Neural progenitor cell (in vitro differentiated cells): Measurements from ENCODE around the gene ASL. TPM values are rescaled to one million over a fixed set of nuclear protein-coding genes. Genes with fewer than 3 reads are reported as not detected.

Source experiments
- DNase-seq: peaks from one replicate; pipeline ENCODE4 v3.0.0-alpha.2; 2016; ENCODE audit warnings: low spot score
- H2AFZ ChIP-seq: fragments of 200-600 bp; sonication (generic); replicated peaks from 2 replicates; pipeline ENCODE4 v1.6.1; 2016; ENCODE audit warnings: antibody characterized with exemption
- H3F3A ChIP-seq: fragments of 200-600 bp; sonication (generic); 2 replicates; pipeline ENCODE4 v1.6.1; 2016; ENCODE audit warnings: antibody characterized with exemption, low read depth
- H3K27ac ChIP-seq: fragments of 200-600 bp; sonication (generic); 2 replicates; pipeline ENCODE4 v1.5.1; 2016; ENCODE audit warnings: mild to moderate bottlenecking
- H3K27me3 ChIP-seq: fragments of 200-600 bp; sonication (generic); 2 replicates; pipeline ENCODE4 v1.6.1; 2016; ENCODE audit warnings: mild to moderate bottlenecking, moderate library complexity
- H3K36me3 ChIP-seq: fragments of 200-600 bp; sonication (generic); 2 replicates; pipeline ENCODE4 v1.5.1; 2016
- H3K4me1 ChIP-seq: fragments of 200-600 bp; sonication (generic); 2 replicates; pipeline ENCODE4 v1.6.1; 2016; ENCODE audit warnings: mixed run types
- H3K4me2 ChIP-seq: fragments of 200-600 bp; sonication (generic); 2 replicates; pipeline ENCODE4 v1.6.1; 2016
- H3K4me3 ChIP-seq: fragments of 200-600 bp; sonication (generic); 2 replicates; pipeline ENCODE4 v1.5.1; 2016
- H3K79me2 ChIP-seq: fragments of 200-600 bp; sonication (generic); 2 replicates; pipeline ENCODE4 v1.6.1; 2016; ENCODE audit warnings: low read depth
- H3K9ac ChIP-seq: fragments of 200-600 bp; sonication (generic); 2 replicates; pipeline ENCODE4 v1.6.1; 2016
- H3K9me3 ChIP-seq: fragments of 200-600 bp; sonication (generic); 2 replicates; pipeline ENCODE4 v1.5.1; 2016; ENCODE audit warnings: low read depth
- H4K20me1 ChIP-seq: fragments of 200-600 bp; sonication (generic); 2 replicates; pipeline ENCODE4 v1.6.1; 2016; ENCODE audit warnings: low read depth
- H3K27ac Mint-ChIP-seq: 3 replicates; pipeline ENCODE4 v1.8.0; 2021; ENCODE audit warnings: mixed read lengths
- H3K27me3 Mint-ChIP-seq: 2 replicates; pipeline ENCODE4 v1.8.0; 2022; ENCODE audit warnings: low read depth, mild to moderate bottlenecking, inconsistent platforms, moderate library complexity, mixed read lengths; ENCODE audit not compliant: insufficient read depth
- H3K36me3 Mint-ChIP-seq: 3 replicates; pipeline ENCODE4 v1.8.0; 2021; ENCODE audit warnings: mixed read lengths
- H3K4me1 Mint-ChIP-seq: 3 replicates; pipeline ENCODE4 v1.8.0; 2021; ENCODE audit warnings: mixed read lengths
- H3K4me3 Mint-ChIP-seq: 3 replicates; pipeline ENCODE4 v1.8.0; 2021; ENCODE audit warnings: mild to moderate bottlenecking, moderate library complexity, mixed read lengths
- H3K9me3 Mint-ChIP-seq: 3 replicates; pipeline ENCODE4 v1.8.0; 2020; ENCODE audit warnings: mixed read lengths
- EZH2 ChIP-seq: fragments of 200-600 bp; sonication (generic); IDR thresholded peaks from 2 replicates; pipeline ENCODE4 v1.6.1; 2017; ENCODE audit warnings: antibody characterized with exemption, mild to moderate bottlenecking, moderate library complexity
- EZH2phosphoT487 ChIP-seq: fragments of 200-600 bp; sonication (generic); IDR thresholded peaks from 2 replicates; pipeline ENCODE4 v1.6.1; 2017; ENCODE audit warnings: antibody characterized with exemption
- total RNA-seq: library from RNA; depleted of rRNA; stranded (reverse); fragments of >200 nt; gene quantifications from 2 replicates; pipeline ENCODE4 v1.2.3, GENCODE V29; 2015; ENCODE audit warnings: low replicate concordance
- TF ChIP-seq, protein P1 (sequence below): fragments of 200-600 bp; sonication (generic); IDR thresholded peaks from 2 replicates; pipeline ENCODE4 v1.5.1; 2017; ENCODE audit warnings: antibody characterized with exemption, mild to moderate bottlenecking

Gene ASL
- total RNA-seq, 1 donor from 2014 or later, result 14.2 TPM

- no peak for TF ChIP-seq EZH2
- TF ChIP-seq EZH2phosphoT487, result no peak
- TF ChIP-seq, protein P1, sequence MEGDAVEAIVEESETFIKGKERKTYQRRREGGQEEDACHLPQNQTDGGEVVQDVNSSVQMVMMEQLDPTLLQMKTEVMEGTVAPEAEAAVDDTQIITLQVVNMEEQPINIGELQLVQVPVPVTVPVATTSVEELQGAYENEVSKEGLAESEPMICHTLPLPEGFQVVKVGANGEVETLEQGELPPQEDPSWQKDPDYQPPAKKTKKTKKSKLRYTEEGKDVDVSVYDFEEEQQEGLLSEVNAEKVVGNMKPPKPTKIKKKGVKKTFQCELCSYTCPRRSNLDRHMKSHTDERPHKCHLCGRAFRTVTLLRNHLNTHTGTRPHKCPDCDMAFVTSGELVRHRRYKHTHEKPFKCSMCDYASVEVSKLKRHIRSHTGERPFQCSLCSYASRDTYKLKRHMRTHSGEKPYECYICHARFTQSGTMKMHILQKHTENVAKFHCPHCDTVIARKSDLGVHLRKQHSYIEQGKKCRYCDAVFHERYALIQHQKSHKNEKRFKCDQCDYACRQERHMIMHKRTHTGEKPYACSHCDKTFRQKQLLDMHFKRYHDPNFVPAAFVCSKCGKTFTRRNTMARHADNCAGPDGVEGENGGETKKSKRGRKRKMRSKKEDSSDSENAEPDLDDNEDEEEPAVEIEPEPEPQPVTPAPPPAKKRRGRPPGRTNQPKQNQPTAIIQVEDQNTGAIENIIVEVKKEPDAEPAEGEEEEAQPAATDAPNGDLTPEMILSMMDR, result no peak
- no peaks in the 10 kb centered on the region for H3K9me3 ChIP-seq
- no peak overlapping the region for H3K4me3 ChIP-seq
- Mint-ChIP-seq H3K9me3 (no peaks in the 10 kb centered on the region), H3K36me3 (peaks cover 5% of the 10 kb centered on the region), H3K27ac (no peak overlapping the region), H3K4me1 (peaks cover 13% of the 10 kb centered on the region), H3K4me3 (peak overlapping the region; percentile 35), H3K27me3 (peaks cover 4% of the 10 kb centered on the region)
- no peak for DNase-seq
- H2AFZ ChIP-seq, result no peak overlapping the region
- no peak overlapping the region for H3K9ac ChIP-seq
- no peak overlapping the region for H3K4me2 ChIP-seq
- H3K79me2 ChIP-seq, result no peaks in the 10 kb centered on the region
- no peaks in the 10 kb centered on the region for H3F3A ChIP-seq
- no peak overlapping the region for H3K27ac ChIP-seq
- no peaks in the 10 kb centered on the region for H4K20me1 ChIP-seq
- H3K4me1 ChIP-seq, result no peaks in the 10 kb centered on the region
- no peaks in the 10 kb centered on the region for H3K36me3 ChIP-seq
- H3K27me3 ChIP-seq, result no peaks in the 10 kb centered on the region
Measured at GRCh38 chr7:66082083-66082482, 6.5 kb downstream of the ASL start.

- H3K27ac Mint-ChIP-seq, result no peak overlapping the region
- DNase-seq, result no peak
Measured at GRCh38 chr7:66082886-66083415, 7.3 kb downstream of the ASL start.

GRCh38 chr7:66083677-66084076 is 8.1 kb downstream of the ASL start:
- no peak overlapping the region for H3K27ac ChIP-seq
- H3K27me3 Mint-ChIP-seq, result peaks cover 4% of the 10 kb centered on the region
- no peaks in the 10 kb centered on the region for H3K36me3 ChIP-seq
- no peak overlapping the region for H3K27ac Mint-ChIP-seq
- H3K36me3 Mint-ChIP-seq, result peaks cover 5% of the 10 kb centered on the region
- no peak for DNase-seq
- no peaks in the 10 kb centered on the region for H3K9me3 Mint-ChIP-seq
- no peaks in the 10 kb centered on the region for H3F3A ChIP-seq
- H3K4me2 ChIP-seq, result no peak overlapping the region
- H3K4me3 ChIP-seq, result no peak overlapping the region
- H3K9me3 ChIP-seq, result no peaks in the 10 kb centered on the region
- TF ChIP-seq EZH2phosphoT487, result no peak
- no peak for TF ChIP-seq EZH2
- TF ChIP-seq, protein P1, result no peak
- no peak overlapping the region for H2AFZ ChIP-seq
- no peaks in the 10 kb centered on the region for H3K4me1 ChIP-seq
- H3K4me1 Mint-ChIP-seq, result peaks cover 12% of the 10 kb centered on the region
- no peaks in the 10 kb centered on the region for H3K27me3 ChIP-seq
- H3K4me3 Mint-ChIP-seq, result no peak overlapping the region
- H3K79me2 ChIP-seq, result no peaks in the 10 kb centered on the region
- no peaks in the 10 kb centered on the region for H4K20me1 ChIP-seq
- H3K9ac ChIP-seq, result no peak overlapping the region

More at GRCh38 chr7:66082886-66083415, 7.3 kb downstream of the ASL start:
- Histone ChIP-seq H3K4me1 (no peaks in the 10 kb centered on the region), H4K20me1 (no peaks in the 10 kb centered on the region), H3K9me3 (no peaks in the 10 kb centered on the region), H3K27me3 (no peaks in the 10 kb centered on the region), H2AFZ (no peak overlapping the region), H3K9ac (no peak overlapping the region), H3K4me2 (no peak overlapping the region), H3K27ac (no peak overlapping the region), H3K36me3 (no peaks in the 10 kb centered on the region), H3F3A (no peaks in the 10 kb centered on the region), H3K4me3 (no peak overlapping the region), H3K79me2 (no peaks in the 10 kb centered on the region)
- H3K4me3 Mint-ChIP-seq, result no peak overlapping the region
- H3K36me3 Mint-ChIP-seq, result peaks cover 5% of the 10 kb centered on the region
- H3K4me1 Mint-ChIP-seq, result peaks cover 12% of the 10 kb centered on the region
- peaks cover 4% of the 10 kb centered on the region for H3K27me3 Mint-ChIP-seq
- TF ChIP-seq EZH2 (no peak), EZH2phosphoT487 (no peak)
- TF ChIP-seq, protein P1, result no peak
- no peaks in the 10 kb centered on the region for H3K9me3 Mint-ChIP-seq
